Measurements from ENCODE around the gene PNMA8A.
A peak's percentile ranks its signal among the peaks of the same experiment; 100 is the strongest.

Gene PNMA8A

DNA sequence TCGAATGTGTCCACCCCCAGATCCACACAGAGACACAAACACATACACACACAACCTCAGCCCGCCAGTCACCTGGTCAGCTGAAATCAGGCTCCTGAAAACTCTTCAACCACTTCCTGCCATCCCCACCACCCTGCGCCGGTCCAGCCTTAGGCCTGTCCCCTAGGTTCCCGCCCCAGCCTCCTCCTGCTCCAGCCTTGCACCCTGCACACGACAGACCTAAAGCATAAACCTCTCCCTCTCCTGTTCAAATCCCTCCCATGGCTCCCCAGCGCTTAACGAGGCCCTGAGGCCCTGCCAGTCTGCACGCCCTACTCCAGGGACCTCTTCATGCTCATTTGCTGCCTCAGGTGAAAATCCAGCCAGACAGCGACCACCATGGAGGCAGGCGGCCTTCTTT, 17.2 kb upstream of the PNMA8A start:
- H3K9ac ChIP-seq (ENCODE audit: low read length): no peak overlapping the region
- H3K27ac ChIP-seq (ENCODE audit: low read depth, low read length): no peak overlapping the region
- H3K4me1 ChIP-seq (ENCODE audit: control insufficient read depth, insufficient read depth, low read length): peaks cover 3% of the 10 kb centered on the region
- no peak overlapping the region for H3K4me3 ChIP-seq (ENCODE audit: low read length)
- no peaks in the 10 kb centered on the region for H3K36me3 ChIP-seq (ENCODE audit: control insufficient read depth, insufficient read depth, low read length)
- peaks cover 27% of the 10 kb centered on the region for H3K27me3 ChIP-seq (ENCODE audit: control insufficient read depth, insufficient read depth, low read length)

DNA sequence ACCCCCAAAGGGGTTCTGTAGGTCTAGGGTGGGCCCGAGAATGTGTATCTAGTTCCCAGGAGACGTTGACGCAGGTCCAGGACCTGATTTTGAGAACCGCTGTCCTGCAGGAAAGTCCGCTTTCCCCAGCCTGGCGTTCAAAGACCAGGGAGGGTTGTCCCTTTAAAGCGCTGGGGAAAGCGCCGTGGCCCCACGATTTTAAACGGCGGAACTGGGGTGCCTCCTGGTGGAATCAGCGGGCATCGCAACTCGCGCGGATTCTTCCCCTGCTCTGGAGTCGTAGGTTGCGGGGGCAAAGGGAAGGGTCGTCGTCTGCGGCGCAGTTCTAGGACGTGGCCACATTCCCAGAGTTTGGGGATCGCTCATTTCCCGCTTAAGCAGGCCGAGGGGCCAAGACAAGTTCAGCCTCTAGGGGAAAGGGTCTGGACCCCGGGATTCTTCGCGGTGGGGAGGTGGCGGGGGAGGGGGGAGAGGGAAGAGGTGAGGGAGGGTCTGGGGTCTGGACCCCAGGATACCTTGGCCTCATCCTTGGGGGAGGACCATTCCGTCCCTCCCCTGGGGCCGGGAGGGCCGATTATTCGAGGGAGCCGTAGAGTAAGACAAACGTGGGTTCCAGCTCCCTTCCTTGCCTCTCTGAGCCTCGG, 16.6 kb upstream of the PNMA8A start:
- no peak overlapping the region for H3K9ac ChIP-seq (ENCODE audit: low read length)
- no peaks in the 10 kb centered on the region for H3K36me3 ChIP-seq (ENCODE audit: control insufficient read depth, insufficient read depth, low read length)
- no peak overlapping the region for H3K27ac ChIP-seq (ENCODE audit: low read depth, low read length)
- H3K27me3 ChIP-seq (ENCODE audit: control insufficient read depth, insufficient read depth, low read length): peaks cover 27% of the 10 kb centered on the region
- peaks cover 1% of the 10 kb centered on the region for H3K4me1 ChIP-seq (ENCODE audit: control insufficient read depth, insufficient read depth, low read length)
- peak overlapping the region; percentile 63 for H3K4me3 ChIP-seq (ENCODE audit: low read length)

DNA sequence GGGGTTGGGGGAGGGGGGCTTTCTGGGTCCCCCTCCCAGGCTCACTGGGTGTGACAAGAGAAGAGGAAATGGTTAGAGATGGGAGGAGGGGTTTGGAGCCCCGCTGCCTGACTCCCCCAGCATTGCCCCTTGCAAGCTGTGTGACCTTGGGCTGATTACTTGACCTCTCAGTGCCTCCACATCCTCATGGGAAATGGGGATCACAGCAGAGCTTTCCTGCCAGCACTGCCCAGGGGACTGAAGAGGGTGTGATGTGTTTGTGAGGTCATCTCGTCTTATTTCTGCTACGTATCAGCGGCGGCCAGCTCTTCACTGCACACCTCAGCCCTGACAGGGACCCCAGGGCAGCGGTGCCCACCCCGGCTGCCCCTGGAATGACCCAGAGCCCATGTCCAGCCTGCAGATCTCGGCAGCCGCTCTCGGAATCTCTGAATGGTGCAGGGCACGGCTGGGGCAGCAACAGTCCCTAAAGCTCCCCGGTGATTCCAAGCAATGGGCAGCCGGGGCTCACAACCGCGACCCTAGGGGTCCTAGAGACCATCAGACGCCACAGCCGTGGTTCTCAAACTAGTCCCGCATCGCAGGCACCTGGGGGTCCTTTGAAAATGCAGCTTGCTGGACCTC, 15.9 kb upstream of the PNMA8A start:
- no peaks in the 10 kb centered on the region for H3K4me1 ChIP-seq (ENCODE audit: control insufficient read depth, insufficient read depth, low read length)

DNA sequence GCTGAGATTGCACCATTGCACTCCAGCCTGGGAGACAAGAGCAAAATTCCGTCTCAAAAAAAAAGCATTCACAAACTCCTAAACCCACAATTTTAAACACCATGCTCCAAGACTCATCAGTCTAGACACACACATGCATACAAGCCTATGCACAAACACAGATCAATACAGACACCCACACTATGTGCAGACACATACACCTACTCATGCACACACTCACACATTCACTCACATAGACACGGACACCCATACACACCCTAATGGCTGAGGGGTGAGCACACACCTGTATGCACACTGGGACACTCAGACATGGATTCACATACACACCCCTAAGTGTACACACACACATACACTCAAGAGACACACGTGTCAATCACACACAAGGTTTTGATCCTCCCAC, 15.0 kb upstream of the PNMA8A start:
- H3K27me3 ChIP-seq (ENCODE audit: control insufficient read depth, insufficient read depth, low read length): peaks cover 27% of the 10 kb centered on the region
- no peaks in the 10 kb centered on the region for H3K4me1 ChIP-seq (ENCODE audit: control insufficient read depth, insufficient read depth, low read length)
- no peak overlapping the region for H3K4me3 ChIP-seq (ENCODE audit: low read length)
- no peak overlapping the region for H3K27ac ChIP-seq (ENCODE audit: low read depth, low read length)
- no peak overlapping the region for H3K9ac ChIP-seq (ENCODE audit: low read length)
- H3K36me3 ChIP-seq (ENCODE audit: control insufficient read depth, insufficient read depth, low read length): no peaks in the 10 kb centered on the region

More for the DNA sequence above, 15.9 kb upstream of the PNMA8A start:
- H3K4me3 ChIP-seq (ENCODE audit: low read length): peak overlapping the region; percentile 63
- H3K36me3 ChIP-seq (ENCODE audit: control insufficient read depth, insufficient read depth, low read length): no peaks in the 10 kb centered on the region
- no peak overlapping the region for H3K27ac ChIP-seq (ENCODE audit: low read depth, low read length)
- no peak overlapping the region for H3K9ac ChIP-seq (ENCODE audit: low read length)
- H3K27me3 ChIP-seq (ENCODE audit: control insufficient read depth, insufficient read depth, low read length): peaks cover 27% of the 10 kb centered on the region

DNA sequence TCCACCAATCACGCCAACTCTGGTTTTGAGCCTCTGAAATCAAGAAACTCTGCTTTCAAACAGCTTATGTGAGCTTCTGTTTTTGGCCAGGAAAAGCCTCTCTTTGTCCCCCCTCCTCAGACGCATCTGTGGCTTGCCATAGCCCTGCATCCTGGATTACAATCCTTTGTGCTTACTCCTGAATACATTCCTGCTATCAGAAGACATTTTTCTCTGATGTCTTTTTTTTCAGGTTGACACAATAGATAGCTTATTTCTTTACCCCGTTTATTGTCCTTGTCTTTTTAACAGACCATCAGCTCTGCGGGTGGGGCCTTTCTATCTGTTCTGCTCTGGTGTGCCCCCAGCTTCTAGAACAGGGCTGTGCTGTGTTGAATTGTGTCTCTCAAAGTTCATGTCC, 13.3 kb upstream of the PNMA8A start:
- Histone ChIP-seq H3K4me3 (ENCODE audit: low read length) (no peak overlapping the region), H3K36me3 (ENCODE audit: control insufficient read depth, insufficient read depth, low read length) (no peaks in the 10 kb centered on the region), H3K27me3 (ENCODE audit: control insufficient read depth, insufficient read depth, low read length) (peaks cover 19% of the 10 kb centered on the region), H3K4me1 (ENCODE audit: control insufficient read depth, insufficient read depth, low read length) (peaks cover 6% of the 10 kb centered on the region), H3K27ac (ENCODE audit: low read depth, low read length) (no peak overlapping the region), H3K9ac (ENCODE audit: low read length) (no peak overlapping the region)

DNA sequence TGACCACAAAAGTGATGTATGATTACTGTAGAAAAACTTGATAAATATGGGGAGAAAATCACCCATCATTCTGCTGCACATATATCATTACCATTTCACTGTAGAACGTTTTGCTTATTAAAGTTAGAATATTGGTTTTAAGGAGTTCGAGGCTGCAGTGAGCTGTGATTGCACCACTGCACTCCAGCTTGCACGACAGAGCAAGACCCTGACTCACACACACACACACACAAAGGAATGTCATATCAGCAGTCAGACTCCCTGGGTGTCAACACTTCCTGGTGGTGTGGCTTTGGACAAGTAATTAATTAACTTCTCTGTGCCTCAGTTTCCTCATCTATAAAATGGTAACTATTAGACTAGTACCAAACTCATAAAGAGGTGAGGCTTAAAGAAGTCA, 11.3 kb upstream of the PNMA8A start:
- peaks cover 6% of the 10 kb centered on the region for H3K4me1 ChIP-seq (ENCODE audit: control insufficient read depth, insufficient read depth, low read length)
- peaks cover 8% of the 10 kb centered on the region for H3K27me3 ChIP-seq (ENCODE audit: control insufficient read depth, insufficient read depth, low read length)
- H3K36me3 ChIP-seq (ENCODE audit: control insufficient read depth, insufficient read depth, low read length): no peaks in the 10 kb centered on the region
- no peak overlapping the region for H3K4me3 ChIP-seq (ENCODE audit: low read length)
- no peak overlapping the region for H3K9ac ChIP-seq (ENCODE audit: low read length)
- no peak overlapping the region for H3K27ac ChIP-seq (ENCODE audit: low read depth, low read length)

DNA sequence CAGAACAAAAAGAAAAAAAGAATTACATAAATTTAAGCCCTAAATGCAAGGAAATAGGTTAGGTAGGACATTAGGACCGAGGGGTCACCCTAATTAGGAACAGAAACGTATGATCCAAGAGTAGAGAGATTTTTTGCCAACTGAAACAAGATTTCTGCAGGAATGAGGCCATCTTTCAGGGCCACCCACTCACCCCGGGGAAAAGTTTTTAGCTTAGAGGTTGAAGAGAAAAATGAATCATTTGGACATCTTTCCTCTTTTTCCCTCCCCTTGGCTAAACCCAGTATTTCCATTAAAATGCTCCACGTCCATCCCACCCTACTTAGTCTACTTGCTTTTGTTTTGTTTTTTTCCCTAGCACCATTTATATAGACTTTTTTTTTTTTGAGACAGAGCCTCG, 10.6 kb upstream of the PNMA8A start:
- H3K27me3 ChIP-seq (ENCODE audit: control insufficient read depth, insufficient read depth, low read length): peaks cover 2% of the 10 kb centered on the region
- no peak overlapping the region for H3K9ac ChIP-seq (ENCODE audit: low read length)
- H3K36me3 ChIP-seq (ENCODE audit: control insufficient read depth, insufficient read depth, low read length): no peaks in the 10 kb centered on the region
- peak overlapping the region; percentile 68 for H3K27ac ChIP-seq (ENCODE audit: low read depth, low read length)
- H3K4me1 ChIP-seq (ENCODE audit: control insufficient read depth, insufficient read depth, low read length): peaks cover 6% of the 10 kb centered on the region
- H3K4me3 ChIP-seq (ENCODE audit: low read length): no peak overlapping the region

DNA sequence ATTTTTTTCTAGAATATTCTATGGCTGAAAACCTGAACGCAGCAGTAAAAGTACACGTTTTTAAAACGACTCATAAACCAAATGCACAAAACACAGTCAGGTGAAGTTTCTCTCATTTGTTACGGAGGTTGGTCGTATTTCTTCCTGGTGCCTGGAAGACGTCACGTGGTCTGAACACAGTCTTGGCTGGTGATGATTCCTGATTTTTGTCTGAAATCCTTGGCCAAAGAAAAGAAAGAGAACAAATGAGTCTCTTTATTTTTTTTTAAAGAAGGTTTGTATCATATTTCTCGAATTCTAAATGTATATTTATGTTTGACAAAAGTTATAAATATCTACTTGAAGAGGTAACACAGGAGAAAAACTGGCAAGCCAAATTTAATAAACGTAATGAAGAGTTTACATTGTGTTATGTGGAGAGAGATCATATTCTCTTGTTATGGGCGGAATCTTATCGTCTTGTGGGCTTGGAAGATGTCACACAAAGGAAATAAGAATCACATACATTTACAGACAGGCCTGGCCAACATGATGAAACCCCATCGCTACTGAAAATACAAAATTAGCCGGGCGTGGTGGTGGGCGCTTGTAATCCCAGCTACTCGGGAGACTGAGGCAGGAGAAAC, 10.0 kb upstream of the PNMA8A start:
- peaks cover 6% of the 10 kb centered on the region for H3K4me1 ChIP-seq (ENCODE audit: control insufficient read depth, insufficient read depth, low read length)
- no peak overlapping the region for H3K9ac ChIP-seq (ENCODE audit: low read length)
- no peaks in the 10 kb centered on the region for H3K36me3 ChIP-seq (ENCODE audit: control insufficient read depth, insufficient read depth, low read length)
- H3K27me3 ChIP-seq (ENCODE audit: control insufficient read depth, insufficient read depth, low read length): peaks cover 1% of the 10 kb centered on the region
- no peak overlapping the region for H3K4me3 ChIP-seq (ENCODE audit: low read length)
- H3K27ac ChIP-seq (ENCODE audit: low read depth, low read length): peak overlapping the region; percentile 74

DNA sequence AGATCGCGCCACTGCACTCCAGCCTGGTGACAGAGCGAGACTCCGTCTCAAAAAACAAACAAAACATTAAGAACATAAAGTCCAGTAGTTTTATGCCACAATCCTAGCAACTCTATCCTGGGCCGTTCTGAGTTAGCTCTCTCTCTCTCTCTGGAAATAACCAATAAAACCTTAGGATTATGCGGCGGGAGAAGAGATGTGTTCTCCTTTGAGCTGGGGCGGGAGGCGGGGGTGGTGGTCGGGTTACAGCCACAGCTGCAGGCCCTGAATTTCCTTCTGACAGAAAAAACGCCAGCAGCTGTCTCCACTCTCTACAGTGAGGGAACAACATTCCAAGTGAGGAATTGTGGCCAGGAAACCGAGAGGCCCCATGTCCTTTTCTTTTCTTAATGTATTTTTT, 9.1 kb upstream of the PNMA8A start:
- H3K36me3 ChIP-seq (ENCODE audit: control insufficient read depth, insufficient read depth, low read length): no peaks in the 10 kb centered on the region
- peak overlapping the region; percentile 74 for H3K27ac ChIP-seq (ENCODE audit: low read depth, low read length)
- no peak overlapping the region for H3K9ac ChIP-seq (ENCODE audit: low read length)
- H3K4me1 ChIP-seq (ENCODE audit: control insufficient read depth, insufficient read depth, low read length): peaks cover 6% of the 10 kb centered on the region
- no peaks in the 10 kb centered on the region for H3K27me3 ChIP-seq (ENCODE audit: control insufficient read depth, insufficient read depth, low read length)
- H3K4me3 ChIP-seq (ENCODE audit: low read length): no peak overlapping the region

DNA sequence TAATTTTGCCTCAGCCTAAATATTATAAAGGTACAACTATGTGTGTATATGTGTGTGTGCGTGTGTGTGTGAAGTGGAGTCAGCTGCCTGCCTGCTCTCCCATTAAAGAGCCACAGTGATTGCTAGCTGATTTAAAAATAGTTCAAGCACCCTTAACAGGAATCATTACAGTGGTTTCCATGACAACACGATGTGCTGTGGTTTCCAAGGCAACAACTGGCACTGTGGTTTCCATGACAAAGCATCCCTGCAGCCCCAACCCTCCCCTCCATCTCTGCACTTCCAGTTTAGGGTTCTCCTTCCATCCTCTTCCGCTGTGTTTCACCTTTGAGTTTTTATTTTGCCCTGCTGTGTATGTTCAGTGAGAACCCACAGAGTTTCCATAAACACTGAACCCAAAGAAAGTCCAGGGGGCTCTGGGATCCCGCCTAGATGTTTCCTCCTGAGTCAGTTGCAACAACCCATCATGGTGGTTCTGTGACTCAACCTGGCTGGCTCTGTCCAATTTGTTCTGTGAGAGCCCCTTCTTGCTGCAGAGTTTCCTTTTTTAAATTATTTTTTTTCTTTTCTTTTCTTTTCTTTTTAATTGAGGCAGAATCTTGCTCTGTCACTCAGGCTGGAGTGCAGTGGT, 7.1 kb upstream of the PNMA8A start:
- no peaks in the 10 kb centered on the region for H3K36me3 ChIP-seq (ENCODE audit: control insufficient read depth, insufficient read depth, low read length)

DNA sequence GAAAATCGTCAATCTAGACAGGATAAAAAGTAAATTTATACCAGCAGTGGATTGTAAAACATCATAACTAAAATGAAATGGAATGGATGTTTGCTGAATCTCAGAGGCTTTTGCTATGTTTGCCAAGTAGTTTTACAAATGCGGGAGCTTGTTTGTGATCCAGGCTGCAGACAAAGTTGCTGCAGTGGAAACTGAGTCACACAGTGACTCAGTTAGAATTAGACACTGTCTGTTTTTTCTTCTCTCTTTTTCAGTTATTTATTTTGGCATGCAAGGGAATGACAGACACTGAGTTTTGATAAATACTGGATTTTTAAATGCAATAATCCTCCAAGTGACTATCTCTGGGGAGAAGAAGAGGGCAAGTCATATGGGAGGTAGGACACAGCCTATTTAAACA, 4.6 kb upstream of the PNMA8A start:
- Histone ChIP-seq H3K4me1 (ENCODE audit: control insufficient read depth, insufficient read depth, low read length) (peaks cover 8% of the 10 kb centered on the region), H3K27ac (ENCODE audit: low read depth, low read length) (no peak overlapping the region), H3K4me3 (ENCODE audit: low read length) (no peak overlapping the region), H3K36me3 (ENCODE audit: control insufficient read depth, insufficient read depth, low read length) (no peaks in the 10 kb centered on the region), H3K9ac (ENCODE audit: low read length) (no peak overlapping the region), H3K27me3 (ENCODE audit: control insufficient read depth, insufficient read depth, low read length) (no peaks in the 10 kb centered on the region)

More for the DNA sequence above, 7.1 kb upstream of the PNMA8A start:
- Histone ChIP-seq H3K27ac (ENCODE audit: low read depth, low read length) (no peak overlapping the region), H3K4me1 (ENCODE audit: control insufficient read depth, insufficient read depth, low read length) (peaks cover 6% of the 10 kb centered on the region), H3K9ac (ENCODE audit: low read length) (no peak overlapping the region), H3K4me3 (ENCODE audit: low read length) (no peak overlapping the region), H3K27me3 (ENCODE audit: control insufficient read depth, insufficient read depth, low read length) (no peaks in the 10 kb centered on the region)

DNA sequence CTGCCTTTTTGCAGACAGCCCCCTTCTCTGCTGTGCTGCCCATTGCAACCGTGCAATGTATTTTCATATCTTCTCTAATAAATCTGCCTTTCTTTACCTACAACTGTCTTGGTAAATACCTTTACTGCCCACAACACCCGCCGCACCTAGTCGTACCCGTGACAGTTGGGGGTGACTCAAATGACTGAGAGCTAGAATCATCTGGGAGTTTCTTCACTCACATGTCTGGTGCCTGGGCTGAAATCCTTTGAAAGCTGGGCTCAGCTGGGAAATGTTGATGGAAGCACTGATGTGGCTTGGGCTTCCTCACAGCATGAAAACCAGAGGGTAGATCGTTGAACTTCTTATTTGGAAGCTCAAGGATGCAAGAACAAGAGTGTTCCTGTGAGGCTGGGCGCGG, 2.8 kb upstream of the PNMA8A start:
- Histone ChIP-seq H3K4me1 (ENCODE audit: control insufficient read depth, insufficient read depth, low read length) (peaks cover 5% of the 10 kb centered on the region), H3K9ac (ENCODE audit: low read length) (no peak overlapping the region), H3K27ac (ENCODE audit: low read depth, low read length) (no peak overlapping the region), H3K36me3 (ENCODE audit: control insufficient read depth, insufficient read depth, low read length) (no peaks in the 10 kb centered on the region), H3K4me3 (ENCODE audit: low read length) (no peak overlapping the region), H3K27me3 (ENCODE audit: control insufficient read depth, insufficient read depth, low read length) (no peaks in the 10 kb centered on the region)

Measured in rectal smooth muscle tissue (tissue), 1 donor.